ENCODE data around the gene UBTD2. TPM values are rescaled to one million over a fixed set of nuclear protein-coding genes. Genes with fewer than 3 reads are reported as not detected.
A peak's percentile ranks its signal among the peaks of the same experiment; 100 is the strongest.

UBTD2 gene
- total RNA-seq, 1 experiment from 2014 or later = 42.6 TPM

DNA sequence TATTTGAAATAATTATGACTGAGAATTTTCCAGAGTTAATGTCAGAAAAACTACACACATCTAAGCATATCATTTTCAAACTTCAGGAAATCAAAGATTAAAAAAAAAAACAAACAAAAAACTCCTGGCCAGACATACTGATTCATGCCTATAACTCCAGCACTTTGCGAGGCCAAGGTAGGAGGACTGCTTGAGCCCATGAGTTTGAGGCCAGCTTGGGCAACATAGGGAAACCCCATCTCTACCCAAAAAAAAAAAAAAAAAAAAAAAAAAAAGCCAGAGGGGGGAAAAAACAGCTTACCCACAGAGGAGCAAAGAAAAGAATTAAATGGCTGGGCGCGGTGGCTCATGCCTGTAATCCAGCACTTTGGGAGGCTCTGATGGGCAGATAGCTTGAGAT lies 67.2 kb downstream of the UBTD2 start:
- Histone ChIP-seq H3K79me2 (ENCODE audit: insufficient read depth, low read length) (peaks cover 2% of the 10 kb centered on the region; the same call in 1 of the 2 replicates), H3K23me2 (ENCODE audit: insufficient read length, low read depth, low read length, poor library complexity, severe bottlenecking) (no peaks in the 10 kb centered on the region), H3K4me1 (ENCODE audit: insufficient read depth, low read length) (no peaks in the 10 kb centered on the region), H4K20me1 (ENCODE audit: control insufficient read depth, insufficient read depth, insufficient read length) (no peaks in the 10 kb centered on the region), H3K14ac (ENCODE audit: insufficient read depth, low read length) (no peak overlapping the region), H2BK15ac (ENCODE audit: low read depth, low read length) (no peak overlapping the region), H2BK120ac (ENCODE audit: low read depth, low read length, poor library complexity, severe bottlenecking) (no peak overlapping the region), H3K27me3 (ENCODE audit: insufficient read depth, low read length) (no peaks in the 10 kb centered on the region), H3K56ac (ENCODE audit: insufficient read length, low read depth, low read length) (no peak overlapping the region), H3K79me1 (ENCODE audit: insufficient read depth, low read depth, low read length, poor library complexity, severe bottlenecking) (peaks cover 7% of the 10 kb centered on the region), H4K91ac (ENCODE audit: insufficient read length, low read depth, low read length) (no peak overlapping the region), H4K5ac (ENCODE audit: insufficient read length, low read depth, low read length) (no peak overlapping the region), H3K4me2 (ENCODE audit: insufficient read depth, insufficient read length, low read length) (no peak overlapping the region), H2BK12ac (ENCODE audit: insufficient read length, low read depth, low read length) (no peak overlapping the region), H3K9me3 (ENCODE audit: control insufficient read depth, low read depth, low read length) (no peaks in the 10 kb centered on the region), H3T11ph (ENCODE audit: low read length) (no peak overlapping the region), H3K23ac (ENCODE audit: insufficient read length, low read depth, low read length) (no peak overlapping the region), H2AK5ac (ENCODE audit: insufficient read length, low read length) (no peak overlapping the region), H3K9ac (ENCODE audit: extremely low read depth, insufficient read length, low read length) (no peak overlapping the region), H2AFZ (ENCODE audit: low read length) (no peak overlapping the region), H3K4ac (ENCODE audit: low read depth, low read length) (no peak overlapping the region), H2BK20ac (ENCODE audit: low read depth, low read length, poor library complexity, severe bottlenecking) (no peak overlapping the region), H3K18ac (ENCODE audit: insufficient read length, low read depth, low read length) (no peak overlapping the region), H3K27ac (ENCODE audit: insufficient read length, low read depth, low read length) (no peak overlapping the region), H2BK5ac (ENCODE audit: insufficient read length, low read length) (no peak overlapping the region), H4K8ac (replicated peaks; ENCODE audit: insufficient read length, low read depth, low read length) (no peak overlapping the region)
- Mint-ChIP-seq H3K27me3 (ENCODE audit: low read depth) (no peaks in the 10 kb centered on the region), H3K36me3 (ENCODE audit: insufficient read depth in 1 of 3, low read depth in 3 of 3) (peaks cover 25 to 77% (median 71%) of the 10 kb centered on the region in 3 experiments), H3K4me1 (0 out of 4 replicates have a peak, but pooled peaks cover 0 to 2% of the 10 kb centered on the region in 2 experiments), H3K27ac (peak overlapping the region in 1 of 3 experiments; percentile 75; a peak in 1 of 7 replicates), H3K9me3 (no peaks in the 10 kb centered on the region), H3K4me3 (no peak overlapping the region)
- TF ChIP-seq, protein P1, sequence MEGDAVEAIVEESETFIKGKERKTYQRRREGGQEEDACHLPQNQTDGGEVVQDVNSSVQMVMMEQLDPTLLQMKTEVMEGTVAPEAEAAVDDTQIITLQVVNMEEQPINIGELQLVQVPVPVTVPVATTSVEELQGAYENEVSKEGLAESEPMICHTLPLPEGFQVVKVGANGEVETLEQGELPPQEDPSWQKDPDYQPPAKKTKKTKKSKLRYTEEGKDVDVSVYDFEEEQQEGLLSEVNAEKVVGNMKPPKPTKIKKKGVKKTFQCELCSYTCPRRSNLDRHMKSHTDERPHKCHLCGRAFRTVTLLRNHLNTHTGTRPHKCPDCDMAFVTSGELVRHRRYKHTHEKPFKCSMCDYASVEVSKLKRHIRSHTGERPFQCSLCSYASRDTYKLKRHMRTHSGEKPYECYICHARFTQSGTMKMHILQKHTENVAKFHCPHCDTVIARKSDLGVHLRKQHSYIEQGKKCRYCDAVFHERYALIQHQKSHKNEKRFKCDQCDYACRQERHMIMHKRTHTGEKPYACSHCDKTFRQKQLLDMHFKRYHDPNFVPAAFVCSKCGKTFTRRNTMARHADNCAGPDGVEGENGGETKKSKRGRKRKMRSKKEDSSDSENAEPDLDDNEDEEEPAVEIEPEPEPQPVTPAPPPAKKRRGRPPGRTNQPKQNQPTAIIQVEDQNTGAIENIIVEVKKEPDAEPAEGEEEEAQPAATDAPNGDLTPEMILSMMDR (conservative IDR thresholded peaks at IDR 0.05) = no peak
- no CpG with 5 or more reads among the region's 3 CpGs for WGBS (ENCODE audit: extremely low coverage, insufficient read length, low lambda C conversion rate)
- DNase-seq = no peak
